ENCODE results near the gene SHROOM2. TPM values are rescaled to one million over a fixed set of nuclear protein-coding genes. Genes with fewer than 3 reads are reported as not detected.

The SHROOM2 gene
- total and polyA plus RNA-seq, 8 donors = 5.6 to 15.0 (median 13.7) TPM

DNA sequence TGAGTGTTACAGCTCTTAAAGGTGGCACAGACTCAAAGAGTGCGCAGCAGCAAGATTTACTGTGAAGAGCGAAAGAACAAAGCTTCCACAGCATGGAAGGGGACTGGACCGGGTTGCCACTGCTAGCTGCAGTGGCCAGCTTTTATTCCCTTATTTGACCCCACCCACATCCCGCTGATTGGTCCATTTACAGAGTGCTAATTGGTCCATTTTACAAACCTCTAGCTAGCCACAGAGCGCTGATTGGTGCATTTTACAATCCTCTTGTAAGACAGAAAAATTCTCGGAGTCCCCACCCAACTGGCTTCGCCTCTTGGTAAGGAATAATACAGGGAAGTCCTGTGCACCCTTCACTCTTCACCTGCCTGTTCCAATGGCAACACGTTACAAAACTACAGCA lies 1.9 kb upstream of the SHROOM2 start:
- H3K4me1 ChIP-seq = peaks cover 0 to 4% of the 10 kb centered on the region in 2 donors
- TF ChIP-seq, protein P1, sequence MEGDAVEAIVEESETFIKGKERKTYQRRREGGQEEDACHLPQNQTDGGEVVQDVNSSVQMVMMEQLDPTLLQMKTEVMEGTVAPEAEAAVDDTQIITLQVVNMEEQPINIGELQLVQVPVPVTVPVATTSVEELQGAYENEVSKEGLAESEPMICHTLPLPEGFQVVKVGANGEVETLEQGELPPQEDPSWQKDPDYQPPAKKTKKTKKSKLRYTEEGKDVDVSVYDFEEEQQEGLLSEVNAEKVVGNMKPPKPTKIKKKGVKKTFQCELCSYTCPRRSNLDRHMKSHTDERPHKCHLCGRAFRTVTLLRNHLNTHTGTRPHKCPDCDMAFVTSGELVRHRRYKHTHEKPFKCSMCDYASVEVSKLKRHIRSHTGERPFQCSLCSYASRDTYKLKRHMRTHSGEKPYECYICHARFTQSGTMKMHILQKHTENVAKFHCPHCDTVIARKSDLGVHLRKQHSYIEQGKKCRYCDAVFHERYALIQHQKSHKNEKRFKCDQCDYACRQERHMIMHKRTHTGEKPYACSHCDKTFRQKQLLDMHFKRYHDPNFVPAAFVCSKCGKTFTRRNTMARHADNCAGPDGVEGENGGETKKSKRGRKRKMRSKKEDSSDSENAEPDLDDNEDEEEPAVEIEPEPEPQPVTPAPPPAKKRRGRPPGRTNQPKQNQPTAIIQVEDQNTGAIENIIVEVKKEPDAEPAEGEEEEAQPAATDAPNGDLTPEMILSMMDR (IDR thresholded peaks at IDR 0.05) = no peak
- H3K27ac ChIP-seq = no peak overlapping the region
- H3K4me3 ChIP-seq = no peak overlapping the region
- no peaks in the 10 kb centered on the region for H3K9me3 ChIP-seq
- DNase-seq = no peak
- no peaks in the 10 kb centered on the region for H3K36me3 ChIP-seq
- no peak for ATAC-seq
- intact Hi-C loops (cut with DNase I) = no loop called here
- peaks cover 14 to 45% of the 10 kb centered on the region in 2 donors for H3K27me3 ChIP-seq

GRCh38 chrX:9785254-9785943 lies 830 bp upstream of the SHROOM2 start:
- no peaks in the 10 kb centered on the region for H3K36me3 ChIP-seq
- intact Hi-C loops (cut with DNase I) = no loop called here
- TF ChIP-seq, protein P1 (IDR thresholded peaks at IDR 0.05) = no peak
- no peak overlapping the region for H3K27ac ChIP-seq
- H3K4me3 ChIP-seq = peak overlapping the region; percentile 11 to 44
- DNase-seq (no peak), ATAC-seq (peak; percentile 29)
- H3K4me1 ChIP-seq = peaks cover 0 to 4% of the 10 kb centered on the region in 2 donors
- no peaks in the 10 kb centered on the region for H3K9me3 ChIP-seq
- H3K27me3 ChIP-seq = peaks cover 14 to 48% of the 10 kb centered on the region in 2 donors

GRCh38 chrX:9786798-9787635 lies 788 bp downstream of the SHROOM2 start:
- intact Hi-C loops (cut with DNase I) = no loop called here
- Histone ChIP-seq H3K9me3 (no peaks in the 10 kb centered on the region), H3K4me1 (peaks cover 0 to 4% of the 10 kb centered on the region in 2 donors), H3K36me3 (no peaks in the 10 kb centered on the region), H3K4me3 (peak overlapping the region; percentile 31 to 44), H3K27me3 (peaks cover 14 to 48% of the 10 kb centered on the region in 2 donors), H3K27ac (peak overlapping the region; percentile 44 to 53)
- TF ChIP-seq, protein P1 (IDR thresholded peaks at IDR 0.05) = no peak
- peak in 1 of 4 donors; percentile 36 for DNase-seq
- ATAC-seq = peak; percentile 50

- intact Hi-C loops (cut with DNase I) = no loop called here
- peak; percentile 51 for ATAC-seq
- Histone ChIP-seq H3K4me3 (no peak overlapping the region), H3K27ac (no peak overlapping the region), H3K36me3 (no peaks in the 10 kb centered on the region), H3K9me3 (no peaks in the 10 kb centered on the region), H3K4me1 (peaks cover 0 to 4% of the 10 kb centered on the region in 2 donors), H3K27me3 (peaks cover 14 to 48% of the 10 kb centered on the region in 2 donors)
- TF ChIP-seq, protein P1 (IDR thresholded peaks at IDR 0.05) = no peak
- DNase-seq = no peak
Observed at GRCh38 chrX:9788911-9789310, 2.7 kb downstream of the SHROOM2 start.

- intact Hi-C loops (cut with DNase I) = no loop called here
- Histone ChIP-seq H3K4me3 (no peak overlapping the region), H3K27ac (no peak overlapping the region), H3K4me1 (peaks cover 0 to 4% of the 10 kb centered on the region in 2 donors), H3K9me3 (no peaks in the 10 kb centered on the region), H3K27me3 (peaks cover 14 to 48% of the 10 kb centered on the region in 2 donors), H3K36me3 (no peaks in the 10 kb centered on the region)
- DNase-seq = no peak
- no peak for ATAC-seq
- TF ChIP-seq, protein P1 (IDR thresholded peaks at IDR 0.05) = no peak
Observed at GRCh38 chrX:9789555-9789954, 3.3 kb downstream of the SHROOM2 start.
